Astrocyte (in vitro differentiated cells and primary cell): Measurements from ENCODE around the gene CHP1.

ENCODE experiments used
- EZH2 ChIP-seq: IDR thresholded peaks from 2 replicates; pipeline ENCODE4 v1.6.1; 2012; ENCODE audit warnings: mild to moderate bottlenecking, low read length, inconsistent platforms; ENCODE audit not compliant: insufficient read depth
- TF ChIP-seq, protein P1 (sequence below): IDR thresholded peaks from 2 replicates; pipeline ENCODE4 v1.5.1; 2011; ENCODE audit warnings: low read depth, mild to moderate bottlenecking, inconsistent platforms, low read length, moderate library complexity; ENCODE audit not compliant: insufficient read depth

DNA sequence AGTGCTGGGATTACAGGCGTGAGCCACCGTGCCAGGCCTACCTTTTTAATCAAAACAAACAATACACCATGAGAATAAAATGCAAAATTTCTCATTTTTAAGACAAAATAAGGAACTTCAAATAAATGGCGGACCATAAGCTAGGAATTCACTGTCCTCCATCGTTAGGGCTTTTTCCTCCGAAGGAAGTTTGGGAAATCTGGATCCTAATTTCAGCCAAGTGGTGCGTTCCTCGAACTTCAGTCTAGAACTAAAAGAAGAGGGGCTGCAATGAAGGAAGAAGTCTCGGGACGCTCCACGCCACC lies 771 bp upstream of the CHP1 start:
- TF ChIP-seq, protein P1, sequence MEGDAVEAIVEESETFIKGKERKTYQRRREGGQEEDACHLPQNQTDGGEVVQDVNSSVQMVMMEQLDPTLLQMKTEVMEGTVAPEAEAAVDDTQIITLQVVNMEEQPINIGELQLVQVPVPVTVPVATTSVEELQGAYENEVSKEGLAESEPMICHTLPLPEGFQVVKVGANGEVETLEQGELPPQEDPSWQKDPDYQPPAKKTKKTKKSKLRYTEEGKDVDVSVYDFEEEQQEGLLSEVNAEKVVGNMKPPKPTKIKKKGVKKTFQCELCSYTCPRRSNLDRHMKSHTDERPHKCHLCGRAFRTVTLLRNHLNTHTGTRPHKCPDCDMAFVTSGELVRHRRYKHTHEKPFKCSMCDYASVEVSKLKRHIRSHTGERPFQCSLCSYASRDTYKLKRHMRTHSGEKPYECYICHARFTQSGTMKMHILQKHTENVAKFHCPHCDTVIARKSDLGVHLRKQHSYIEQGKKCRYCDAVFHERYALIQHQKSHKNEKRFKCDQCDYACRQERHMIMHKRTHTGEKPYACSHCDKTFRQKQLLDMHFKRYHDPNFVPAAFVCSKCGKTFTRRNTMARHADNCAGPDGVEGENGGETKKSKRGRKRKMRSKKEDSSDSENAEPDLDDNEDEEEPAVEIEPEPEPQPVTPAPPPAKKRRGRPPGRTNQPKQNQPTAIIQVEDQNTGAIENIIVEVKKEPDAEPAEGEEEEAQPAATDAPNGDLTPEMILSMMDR = no peak
- TF ChIP-seq EZH2 = no peak
